PC-9 (cell line): Measurements from ENCODE around the gene ENG.

Source experiments
- CTCF ChIP-seq: fragments of 200-600 bp; sonication (generic); conservative IDR thresholded peaks from 2 replicates; pipeline ENCODE4 v1.6.1; 2017; ENCODE audit warnings: mixed run types, antibody characterized with exemption, mild to moderate bottlenecking, moderate library complexity
- EZH2 ChIP-seq: fragments of 200-600 bp; sonication (generic); IDR thresholded peaks from 2 replicates; pipeline ENCODE4 v1.8.0; 2017; ENCODE audit warnings: antibody characterized with exemption, low read depth

GRCh38 chr9:127778280-127779135, 76.0 kb downstream of the ENG start, which contains the start of gene SH2D3C:
- no peak for TF ChIP-seq EZH2
- TF ChIP-seq CTCF = no peak
